Epithelial cell of esophagus (primary cell): Measurements from ENCODE around the gene TRAPPC2L.
"Not testable (repeated sequence)": the region's sequence is repeated elsewhere in the genome, so short reads cannot be mapped to it uniquely, and the experiment has no call there.

Experiments used
- DNase-seq: peaks from one replicate; pipeline ENCODE4 v3.0.0; 2010; ENCODE audit warnings: low read depth
- H3K4me3 ChIP-seq: 2 replicates; pipeline ENCODE4 v1.5.1; 2011; ENCODE audit warnings: mild to moderate bottlenecking, low read length, control low read depth
- TF ChIP-seq, protein P1 (sequence below): IDR thresholded peaks from 2 replicates; pipeline ENCODE4 v1.5.1; 2011; ENCODE audit warnings: low read depth, mild to moderate bottlenecking, low read length, control low read depth, inconsistent platforms; ENCODE audit not compliant: insufficient read depth; ENCODE audit errors: missing control alignments

TRAPPC2L gene

DNA sequence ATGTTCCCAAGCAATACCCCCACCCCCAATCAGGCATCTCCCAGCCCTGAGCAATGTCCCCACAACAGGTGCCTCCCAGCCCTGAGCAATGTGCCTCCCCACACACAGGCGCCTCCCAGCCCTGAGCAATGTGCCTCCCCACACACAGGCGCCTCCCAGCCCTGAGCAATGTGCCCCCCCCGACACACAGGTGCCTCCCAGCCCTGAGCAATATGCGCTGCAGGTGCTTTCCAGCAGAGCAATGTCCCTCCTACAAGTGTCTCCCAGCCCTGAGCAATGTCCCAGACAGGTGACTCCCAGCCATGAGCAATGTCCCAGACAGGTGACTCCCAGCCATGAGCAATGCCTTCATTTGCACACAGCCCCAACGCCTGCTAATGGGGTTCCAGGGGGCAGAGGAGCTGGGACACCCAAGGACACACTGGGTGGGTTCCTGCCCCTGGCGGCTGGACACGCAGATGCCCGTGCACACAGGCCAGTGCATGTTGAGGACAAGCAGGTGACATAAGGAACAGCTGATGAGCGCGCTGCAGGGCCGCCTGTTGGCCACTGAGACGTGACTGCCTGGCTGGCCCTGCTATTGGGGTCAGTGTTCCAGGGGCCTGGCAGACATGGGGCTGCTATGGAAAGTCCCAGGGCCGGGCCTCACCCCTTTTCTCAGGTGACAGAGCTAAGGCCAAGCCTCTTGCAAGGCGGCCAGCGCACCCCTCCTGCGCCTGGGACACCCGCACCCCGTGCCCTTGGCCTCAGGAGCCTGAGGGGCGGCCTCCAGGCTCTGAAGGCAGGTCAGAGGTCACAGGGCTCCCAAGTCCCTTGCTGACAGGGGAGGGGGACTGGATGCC is 36.4 kb downstream of the TRAPPC2L start:
- TF ChIP-seq, protein P1, sequence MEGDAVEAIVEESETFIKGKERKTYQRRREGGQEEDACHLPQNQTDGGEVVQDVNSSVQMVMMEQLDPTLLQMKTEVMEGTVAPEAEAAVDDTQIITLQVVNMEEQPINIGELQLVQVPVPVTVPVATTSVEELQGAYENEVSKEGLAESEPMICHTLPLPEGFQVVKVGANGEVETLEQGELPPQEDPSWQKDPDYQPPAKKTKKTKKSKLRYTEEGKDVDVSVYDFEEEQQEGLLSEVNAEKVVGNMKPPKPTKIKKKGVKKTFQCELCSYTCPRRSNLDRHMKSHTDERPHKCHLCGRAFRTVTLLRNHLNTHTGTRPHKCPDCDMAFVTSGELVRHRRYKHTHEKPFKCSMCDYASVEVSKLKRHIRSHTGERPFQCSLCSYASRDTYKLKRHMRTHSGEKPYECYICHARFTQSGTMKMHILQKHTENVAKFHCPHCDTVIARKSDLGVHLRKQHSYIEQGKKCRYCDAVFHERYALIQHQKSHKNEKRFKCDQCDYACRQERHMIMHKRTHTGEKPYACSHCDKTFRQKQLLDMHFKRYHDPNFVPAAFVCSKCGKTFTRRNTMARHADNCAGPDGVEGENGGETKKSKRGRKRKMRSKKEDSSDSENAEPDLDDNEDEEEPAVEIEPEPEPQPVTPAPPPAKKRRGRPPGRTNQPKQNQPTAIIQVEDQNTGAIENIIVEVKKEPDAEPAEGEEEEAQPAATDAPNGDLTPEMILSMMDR: no peak
- DNase-seq: no peak
- H3K4me3 ChIP-seq: no peak overlapping the region

DNA sequence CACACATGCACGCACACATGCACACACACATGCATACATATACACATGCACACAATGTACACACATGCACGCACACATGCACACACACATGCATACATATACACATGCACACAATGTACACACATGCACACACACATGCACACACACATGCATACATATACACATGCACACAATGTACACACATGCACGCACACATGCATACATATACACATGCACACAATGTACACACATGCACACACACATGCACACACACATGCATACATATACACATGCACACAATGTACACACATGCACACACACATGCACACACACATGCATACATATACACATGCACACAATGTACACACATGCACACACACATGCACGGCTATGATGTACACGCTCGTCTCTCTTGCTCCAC is 37.3 kb downstream of the TRAPPC2L start:
- not testable (repeated sequence) for H3K4me3 ChIP-seq, DNase-seq

DNA sequence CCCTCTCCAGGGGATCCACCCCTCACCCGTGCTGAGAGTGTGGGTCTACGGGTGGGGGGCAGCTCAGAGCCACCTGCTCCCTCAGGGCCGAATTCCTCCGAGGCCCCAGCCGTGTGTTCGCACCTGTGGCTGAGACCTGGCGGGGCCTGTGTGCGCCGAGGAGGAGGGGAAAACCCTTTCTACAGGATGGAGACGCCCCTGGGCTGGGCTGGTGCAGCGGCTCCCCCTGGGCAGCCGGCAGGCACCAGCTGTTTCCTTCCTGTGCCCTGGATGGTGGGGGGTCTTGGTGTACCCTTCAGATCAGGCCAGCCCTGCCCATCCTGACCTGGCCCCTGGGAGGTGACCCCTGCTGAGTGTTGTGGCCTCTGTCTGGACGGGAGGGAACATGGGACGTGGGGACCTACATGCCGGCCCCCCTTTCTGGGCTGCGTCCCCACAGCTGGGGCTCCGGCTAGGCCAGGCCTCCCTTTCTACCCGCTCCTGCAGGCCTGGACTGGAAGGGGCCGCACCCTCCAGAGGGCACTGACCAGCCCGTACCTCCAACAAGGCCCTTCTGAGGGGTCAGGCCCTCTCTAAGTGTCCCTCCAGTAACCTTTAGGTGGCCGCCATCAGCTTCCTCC is 37.9 kb downstream of the TRAPPC2L start:
- TF ChIP-seq, protein P1: no peak
- DNase-seq: no peak
- H3K4me3 ChIP-seq: no peak overlapping the region

DNA sequence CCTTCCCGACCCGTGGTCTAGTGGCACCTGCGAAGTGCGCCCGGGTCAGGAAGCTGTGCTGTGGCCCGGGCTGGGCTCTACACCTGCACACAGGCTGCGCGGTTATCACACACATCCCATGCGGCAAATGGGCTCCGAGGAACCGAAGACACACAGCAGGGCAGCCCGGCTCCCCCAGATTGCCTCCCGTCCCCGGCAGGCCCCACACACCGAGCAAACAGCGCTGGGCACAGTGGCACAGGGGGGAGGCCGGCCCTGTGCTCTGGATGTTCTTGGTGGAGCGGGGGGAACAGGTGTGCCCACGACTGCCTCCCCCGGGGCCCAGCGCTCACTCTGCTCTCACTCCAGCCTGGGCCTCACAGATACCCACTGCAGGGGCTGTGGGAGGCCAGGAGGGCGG is 38.4 kb downstream of the TRAPPC2L start:
- TF ChIP-seq, protein P1: no peak
- no peak overlapping the region for H3K4me3 ChIP-seq
- no peak for DNase-seq

DNA sequence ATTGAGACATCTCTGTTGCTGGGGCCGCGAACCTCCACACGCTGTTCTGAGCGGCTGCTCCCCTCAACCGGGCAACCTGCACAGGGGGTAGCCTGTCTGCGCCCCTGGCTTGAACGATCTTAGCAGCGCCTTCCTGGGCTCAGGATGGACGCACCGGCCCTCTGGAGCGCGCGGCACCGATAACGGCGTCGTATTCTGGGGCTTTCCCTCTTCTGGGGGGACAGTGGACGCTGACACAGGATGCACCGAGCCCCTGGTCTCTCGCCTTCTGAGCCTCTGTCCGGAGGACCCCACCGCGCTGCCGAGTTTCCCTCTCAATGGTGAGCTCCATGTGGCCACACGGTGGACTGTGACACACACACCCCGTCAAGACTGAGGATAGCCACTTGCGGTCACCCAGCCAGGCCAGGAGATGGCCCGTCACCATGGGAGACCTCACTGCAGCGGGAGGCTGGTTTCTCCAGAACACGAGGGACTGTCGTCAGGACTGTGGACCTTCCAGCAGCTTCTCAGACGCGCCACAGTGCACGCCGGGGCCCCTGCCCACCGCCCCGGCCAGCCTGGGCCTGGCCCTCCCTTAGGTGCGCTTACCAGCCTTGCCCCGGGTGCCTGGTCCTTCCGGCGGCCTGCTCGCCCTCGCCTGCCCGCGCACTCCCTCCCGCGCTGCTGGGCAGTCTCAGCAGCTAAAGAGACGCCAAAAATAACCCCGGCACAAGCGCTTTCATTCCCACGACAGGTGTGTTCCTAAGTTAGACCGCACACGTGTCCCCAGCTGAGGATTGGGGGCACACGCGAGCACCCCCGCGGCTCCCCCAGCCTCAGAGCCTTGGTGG is 39.5 kb downstream of the TRAPPC2L start:
- H3K4me3 ChIP-seq: no peak overlapping the region
- DNase-seq: no peak
- TF ChIP-seq, protein P1: no peak

DNA sequence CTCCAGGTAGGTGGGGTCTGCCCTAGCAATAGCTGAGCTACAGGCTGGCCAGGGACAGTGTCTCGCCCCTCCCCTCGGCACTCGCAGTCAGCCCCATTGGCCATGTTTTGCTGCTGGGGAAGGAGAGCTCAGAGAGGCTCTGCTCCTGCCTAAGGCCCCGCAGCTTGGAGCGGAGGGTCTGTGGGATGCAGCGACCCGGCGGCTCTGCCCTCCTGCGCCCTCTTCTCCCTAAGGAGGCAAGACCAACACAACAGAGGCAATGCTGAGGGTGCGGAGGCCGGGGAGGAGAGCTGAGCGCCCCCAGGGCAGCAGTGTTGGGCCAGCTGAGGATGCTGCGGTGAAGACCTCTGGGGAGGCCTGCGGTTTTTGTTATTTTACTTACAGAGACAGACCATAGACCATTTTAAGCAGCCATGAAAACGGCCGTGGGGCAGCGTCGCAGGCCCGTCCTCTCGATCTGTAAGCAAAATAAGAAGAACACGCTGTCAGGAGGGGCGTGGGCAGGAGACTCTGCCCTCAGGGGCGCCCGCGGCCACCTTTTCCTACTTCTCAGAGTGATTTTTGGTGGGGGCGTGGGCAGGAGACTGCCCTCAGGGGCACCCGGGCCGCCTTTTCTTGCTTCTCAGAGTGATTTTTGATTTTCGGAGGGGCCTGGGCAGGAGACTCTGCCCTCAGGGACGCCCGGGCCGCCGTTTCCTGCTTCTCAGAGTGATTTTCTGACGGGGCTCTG is 40.9 kb downstream of the TRAPPC2L start:
- TF ChIP-seq, protein P1: no peak
- H3K4me3 ChIP-seq: no peak overlapping the region
- DNase-seq: no peak
